GM12878 (cell line): ENCODE data around the gene MSL2.

Source experiments
- CTCF ChIP-seq, 3 experiments: IDR thresholded peaks in 2 of 3; conservative IDR thresholded peaks in 1 of 3; 2 replicates each; pipeline ENCODE4 v1.5.1; 2011; ENCODE audit warnings: low read depth in 3 of 3, low read length in 3 of 3, mild to moderate bottlenecking in 3 of 3, control low read depth in 2 of 3, moderate library complexity in 2 of 3, inconsistent platforms in 1 of 3, mixed read lengths in 1 of 3; ENCODE audit not compliant: control insufficient read depth in 2 of 3, insufficient read depth in 1 of 3; ENCODE audit errors: extremely low read depth in 1 of 3
- EP300 ChIP-seq, 2 experiments: fragments of 150-350 bp in 1 of 2; IDR thresholded peaks; 2 replicates each; pipeline ENCODE4 v1.6.1; 2011 to 2012; ENCODE audit warnings: low read depth in 2 of 2, low read length in 2 of 2, borderline replicate concordance in 1 of 2, improper control_type of control experiment in 1 of 2, inconsistent platforms in 1 of 2; ENCODE audit not compliant: control insufficient read depth in 1 of 2
- EZH2 ChIP-seq: IDR thresholded peaks from 2 replicates; pipeline ENCODE4 v1.6.1; 2012; ENCODE audit warnings: low read depth, mild to moderate bottlenecking, control low read depth, inconsistent platforms, low read length, borderline replicate concordance; ENCODE audit not compliant: control insufficient read depth
- FOS ChIP-seq: IDR thresholded peaks from 3 replicates; pipeline ENCODE4 v1.6.1; 2011; ENCODE audit warnings: borderline replicate concordance; ENCODE audit not compliant: insufficient read length; ENCODE audit errors: extremely low read depth
- GABPA ChIP-seq: IDR thresholded peaks from 2 replicates; pipeline ENCODE4 v1.6.1; 2014; ENCODE audit warnings: antibody characterized with exemption, low read depth, mild to moderate bottlenecking, inconsistent platforms
- JUND ChIP-seq: IDR thresholded peaks from 2 replicates; pipeline ENCODE4 v1.6.1; 2012; ENCODE audit warnings: low read depth, mild to moderate bottlenecking, low read length, improper control_type of control experiment, moderate library complexity
- KDM1A ChIP-seq: fragments of 200-600 bp; sonication (generic); IDR thresholded peaks from 2 replicates; pipeline ENCODE4 v1.6.1; 2016; ENCODE audit warnings: borderline replicate concordance
- KLF5 ChIP-seq: fragments of 450-650 bp; IDR thresholded peaks from 2 replicates; pipeline ENCODE4 v1.6.1; 2014; ENCODE audit warnings: mild to moderate bottlenecking; ENCODE audit not compliant: partially characterized antibody
- MAX ChIP-seq: IDR thresholded peaks from 2 replicates; pipeline ENCODE4 v1.6.1; 2012; ENCODE audit warnings: low read depth, low read length, improper control_type of control experiment
- POLR2A ChIP-seq: IDR thresholded peaks from 2 replicates; pipeline ENCODE4 v1.6.1; 2011; ENCODE audit warnings: low read depth, mild to moderate bottlenecking, low read length
- SREBF2 ChIP-seq: IDR thresholded peaks from 2 replicates; pipeline ENCODE4 v1.6.1; 2012; ENCODE audit warnings: mild to moderate bottlenecking, low read length
- SUPT20H ChIP-seq: IDR thresholded peaks from 2 replicates; pipeline ENCODE4 v1.6.1; 2011; ENCODE audit warnings: low read depth, mild to moderate bottlenecking, low read length, moderate library complexity, borderline replicate concordance; ENCODE audit not compliant: control insufficient read depth
- SUZ12 ChIP-seq: fragments of 200-600 bp; sonication (generic); IDR thresholded peaks from one replicate; pipeline ENCODE4 v1.6.1; 2018; ENCODE audit warnings: antibody characterized with exemption, mild to moderate bottlenecking; ENCODE audit not compliant: unreplicated experiment
- TF ChIP-seq, protein P1 (sequence below): fragments of 450-650 bp; formaldehyde crosslinking; IDR thresholded peaks from 2 replicates; pipeline ENCODE4 v1.4.0; 2022; ENCODE audit warnings: mild to moderate bottlenecking, moderate library complexity

GRCh38 chr3:136149667-136150066 lies 46.5 kb downstream of the MSL2 start:
- TF ChIP-seq POLR2A (no peak), KLF5 (no peak), CTCF (IDR thresholded peaks at IDR 0.05 in 2 of 3, conservative IDR thresholded peaks at IDR 0.05 in 1 of 3; ENCODE audit: control insufficient read depth in 2 of 3, extremely low read depth in 1 of 3, insufficient read depth in 1 of 3, low read depth in 3 of 3, low read length in 3 of 3) (no peak), SUPT20H (no peak), KDM1A (no peak), GABPA (no peak), JUND (no peak), SREBF2 (no peak), FOS (no peak), EP300 (IDR thresholded peaks at IDR 0.05; ENCODE audit: borderline replicate concordance in 1 of 2, control insufficient read depth in 1 of 2, low read depth in 2 of 2, low read length in 2 of 2) (no peak), MAX (no peak), SUZ12 (no peak), EZH2 (no peak)
- TF ChIP-seq, protein P1, sequence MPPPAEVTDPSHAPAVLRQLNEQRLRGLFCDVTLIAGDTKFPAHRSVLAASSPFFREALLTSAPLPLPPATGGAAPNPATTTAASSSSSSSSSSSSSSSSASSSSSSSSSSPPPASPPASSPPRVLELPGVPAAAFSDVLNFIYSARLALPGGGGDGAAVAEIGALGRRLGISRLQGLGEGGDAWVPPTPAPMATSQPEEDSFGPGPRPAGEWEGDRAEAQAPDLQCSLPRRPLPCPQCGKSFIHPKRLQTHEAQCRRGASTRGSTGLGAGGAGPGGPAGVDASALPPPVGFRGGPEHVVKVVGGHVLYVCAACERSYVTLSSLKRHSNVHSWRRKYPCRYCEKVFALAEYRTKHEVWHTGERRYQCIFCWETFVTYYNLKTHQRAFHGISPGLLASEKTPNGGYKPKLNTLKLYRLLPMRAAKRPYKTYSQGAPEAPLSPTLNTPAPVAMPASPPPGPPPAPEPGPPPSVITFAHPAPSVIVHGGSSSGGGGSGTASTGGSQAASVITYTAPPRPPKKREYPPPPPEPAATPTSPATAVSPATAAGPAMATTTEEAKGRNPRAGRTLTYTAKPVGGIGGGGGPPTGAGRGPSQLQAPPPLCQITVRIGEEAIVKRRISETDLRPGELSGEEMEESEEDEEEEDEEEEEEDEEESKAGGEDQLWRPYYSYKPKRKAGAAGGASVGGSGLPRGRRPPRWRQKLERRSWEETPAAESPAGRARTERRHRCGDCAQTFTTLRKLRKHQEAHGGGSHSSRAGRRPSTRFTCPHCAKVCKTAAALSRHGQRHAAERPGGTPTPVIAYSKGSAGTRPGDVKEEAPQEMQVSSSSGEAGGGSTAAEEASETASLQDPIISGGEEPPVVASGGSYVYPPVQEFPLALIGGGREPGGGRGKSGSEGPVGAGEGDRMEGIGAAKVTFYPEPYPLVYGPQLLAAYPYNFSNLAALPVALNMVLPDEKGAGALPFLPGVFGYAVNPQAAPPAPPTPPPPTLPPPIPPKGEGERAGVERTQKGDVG (CRISPR knock-in tag) = no peak
